K562 (cell line): ENCODE data around the gene ZMIZ1. TPM values are rescaled to one million over a fixed set of nuclear protein-coding genes. Genes with fewer than 3 reads are reported as not detected.

Experiments
- ATAC-seq: fragments of 200-7000 bp; cut with Tn5 transposase; 3 replicates; pipeline ENCODE4 v1.9.1; 2020; ENCODE audit warnings: moderate library complexity
- BruUV-seq: library from RNA; stranded (reverse); fragments of 400-500 nt; replicated peaks from 2 replicates; lab custom pipeline; 2021; lab: Mats Ljungman, UMichigan
- CTCF ChIA-PET: fragments of 300-600 bp; formaldehyde crosslinking; extraction: SDS; loops from one replicate; lab custom pipeline; 2021; ENCODE audit warnings: low intra/inter-chr PET ratio; lab: Yijun Ruan, JAX
- POLR2A ChIA-PET: fragments of 300-600, 350-650 bp; sonication (Branson Sonifier 250); formaldehyde crosslinking; extraction: SDS; loops from one replicate; lab custom pipeline; 2021; ENCODE audit warnings: antibody characterized with exemption, inconsistent platforms; lab: Yijun Ruan, JAX
- DNase-seq, 4 experiments: peaks; one replicate each; pipeline versions ENCODE4 v3.0.0 to v3.0.0-alpha.2; 2011 to 2018; ENCODE audit warnings: low spot score in 3 of 4, mixed read lengths in 3 of 4; ENCODE audit errors: extremely low read depth in 1 of 4
- FAIRE-seq: peaks from 2 replicates; lab custom pipeline; 2011; peaks lifted over from hg19 to GRCh38; lab: Jason Lieb, UNC
- H2AFZ ChIP-seq: 2 replicates; pipeline ENCODE4 v1.6.0; 2011; ENCODE audit warnings: low read depth, low read length, control low read depth, inconsistent platforms
- H3K27ac ChIP-seq: fragments of 200-600 bp; 3 replicates; pipeline ENCODE4 v1.8.0; 2011; ENCODE audit warnings: low read depth, mild to moderate bottlenecking, control low read depth, inconsistent platforms, low read length, moderate library complexity, mixed read lengths; ENCODE audit errors: extremely low read depth
- H3K27me3 ChIP-seq, 2 experiments: fragments of 300-600 bp in 1 of 2; 2 replicates in 1 of 2; 3 replicates in 1 of 2; pipeline versions ENCODE4 v1.6.0 to v1.8.0; 2011; ENCODE audit warnings: inconsistent platforms in 2 of 2, low read length in 2 of 2, mild to moderate bottlenecking in 1 of 2, mixed read lengths in 1 of 2, moderate library complexity in 1 of 2; ENCODE audit not compliant: control insufficient read depth in 2 of 2, insufficient read depth in 2 of 2
- H3K36me3 ChIP-seq: fragments of 300-600 bp; 3 replicates; pipeline ENCODE4 v1.8.0; 2011; ENCODE audit warnings: mild to moderate bottlenecking, low read length, inconsistent platforms; ENCODE audit not compliant: control insufficient read depth, insufficient read depth
- H3K4me1 ChIP-seq, 2 experiments: fragments of 200-600 bp in 1 of 2; replicated peaks in 1 of 2; 2 replicates in 1 of 2; 3 replicates in 1 of 2; pipeline versions ENCODE4 v1.5.1 to v1.8.0; 2011; ENCODE audit warnings: inconsistent platforms in 2 of 2, low read length in 2 of 2, mild to moderate bottlenecking in 1 of 2, mixed read lengths in 1 of 2, moderate library complexity in 1 of 2; ENCODE audit not compliant: control insufficient read depth in 2 of 2, insufficient read depth in 2 of 2
- H3K4me2 ChIP-seq: 2 replicates; pipeline ENCODE4 v1.6.1; 2011; ENCODE audit warnings: low read length, control low read depth, inconsistent platforms, mixed read lengths; ENCODE audit not compliant: insufficient read depth
- H3K4me3 ChIP-seq: fragments of 200-600 bp; sonication (generic), shearing (Covaris generic); 2 replicates; pipeline ENCODE4 v1.5.1; 2016; ENCODE audit warnings: control low read depth, inconsistent platforms
- H3K79me2 ChIP-seq: fragments of 200-600 bp; 3 replicates; pipeline ENCODE4 v1.8.0; 2011; ENCODE audit warnings: low read length, inconsistent platforms; ENCODE audit not compliant: control insufficient read depth, insufficient read depth
- H3K9ac ChIP-seq, 2 experiments: 2 replicates each; pipeline versions ENCODE4 v1.6.0 to v1.6.1; 2011; ENCODE audit warnings: low read depth in 2 of 2, low read length in 2 of 2, control low read depth in 1 of 2, inconsistent platforms in 1 of 2, mild to moderate bottlenecking in 1 of 2, mixed read lengths in 1 of 2; ENCODE audit not compliant: insufficient read depth in 1 of 2
- H3K9me1 ChIP-seq: one replicate; pipeline ENCODE4 v1.6.0; 2011; ENCODE audit warnings: inconsistent platforms, mild to moderate bottlenecking, low read length, moderate library complexity; ENCODE audit not compliant: control insufficient read depth, insufficient read depth
- H3K9me3 ChIP-seq: replicated peaks from 2 replicates; pipeline ENCODE4 v1.5.1; 2011; ENCODE audit warnings: low read depth, low read length, inconsistent platforms; ENCODE audit not compliant: control insufficient read depth, insufficient read depth
- H4K20me1 ChIP-seq: replicated peaks from 2 replicates; pipeline ENCODE4 v1.6.1; 2011; ENCODE audit warnings: low read length, inconsistent platforms, mixed read lengths; ENCODE audit not compliant: control insufficient read depth, insufficient read depth
- BDP1 ChIP-seq: IDR thresholded peaks from 3 replicates; pipeline ENCODE4 v1.6.1; 2011; ENCODE audit not compliant: insufficient read length, insufficient read depth
- CBX8 ChIP-seq: fragments of 200-600 bp; sonication (generic); IDR thresholded peaks from 2 replicates; pipeline ENCODE4 v1.6.1; 2012; ENCODE audit warnings: borderline replicate concordance, mixed run types, low read depth, mild to moderate bottlenecking, moderate library complexity, mixed read lengths, low read length, control low read depth, inconsistent platforms; ENCODE audit not compliant: poor library complexity, severe bottlenecking; ENCODE audit errors: extremely low read depth
- EP300 ChIP-seq: IDR thresholded peaks from 2 replicates; pipeline ENCODE4 v1.6.1; 2012; ENCODE audit warnings: low read length, improper control_type of control experiment
- KHSRP ChIP-seq: fragments of 450-650 bp; IDR thresholded peaks from 2 replicates; pipeline ENCODE4 v1.6.1; 2017
- KLF6 ChIP-seq: fragments of 250-450 bp; sonication (Bioruptor Pico); IDR thresholded peaks from 2 replicates; pipeline ENCODE4 v1.4.0; 2020; ENCODE audit warnings: mild to moderate bottlenecking, moderate library complexity, borderline replicate concordance
- NR2C2 ChIP-seq, 2 experiments: fragments of 200-800 bp in 1 of 2; sonication (Bioruptor generic) in 1 of 2; sonication (generic) in 1 of 2; formaldehyde crosslinking in 1 of 2; IDR thresholded peaks; 2 replicates each; pipeline versions ENCODE4 v1.6.1 to v1.8.0; 2016 to 2022; ENCODE audit warnings: mild to moderate bottlenecking in 1 of 2, missing compliant biosample characterization in 1 of 2, missing genetic modification characterization in 1 of 2, missing genetic modification reagents in 1 of 2
- SMC3 ChIP-seq: conservative IDR thresholded peaks from 2 replicates; pipeline ENCODE4 v1.6.1; 2011; ENCODE audit warnings: low read depth, low read length, improper control_type of control experiment; ENCODE audit not compliant: insufficient read depth
- SPI1 ChIP-seq: IDR thresholded peaks from 2 replicates; pipeline ENCODE4 v1.6.1; 2011; ENCODE audit warnings: low read depth, low read length, control low read depth, borderline replicate concordance
- TARDBP ChIP-seq: fragments of 450-650 bp; IDR thresholded peaks from 2 replicates; pipeline ENCODE4 v1.6.1; 2016
- TCF7L2 ChIP-seq: fragments of 150-350 bp; IDR thresholded peaks from 2 replicates; pipeline ENCODE4 v1.6.1; 2016; ENCODE audit warnings: low read depth, mild to moderate bottlenecking, low read length, moderate library complexity
- XRCC3 ChIP-seq: fragments of 450-650 bp; IDR thresholded peaks from 2 replicates; pipeline ENCODE4 v1.6.1; 2017; ENCODE audit warnings: mild to moderate bottlenecking, moderate library complexity
- ZNF174 ChIP-seq: fragments of 250-450 bp; sonication (Bioruptor Pico); IDR thresholded peaks from 2 replicates; pipeline ENCODE4 v1.4.0; 2020; ENCODE audit warnings: mild to moderate bottlenecking
- WGBS: fragments of 100-300 bp; shearing (Covaris generic); methylation state at CpG from one replicate; pipeline ENCODE4 v1.1.6; 2016; ENCODE audit warnings: low coverage, mixed read lengths; ENCODE audit not compliant: insufficient coverage; ENCODE audit errors: missing lambda C conversion rate; 5-methylcytosine and 5-hydroxymethylcytosine counted together
- in situ Hi-C: fragments of 300-500 bp; cut with MboI; formaldehyde crosslinking; loops from 4 replicates; pipeline ENCODE4 v1.15.0; 2018; ENCODE audit warnings: inconsistent platforms, mixed read lengths
- intact Hi-C: fragments of 100-400 bp; cut with micrococcal nuclease; formaldehyde crosslinking; loops from 2 replicates; pipeline ENCODE4 v1.14.2; 2022
- polyA plus RNA-seq, 8 experiments: library from polyadenylated mRNA; depleted of rRNA in 4 of 8; stranded (reverse) in 5 of 8; unstranded in 3 of 8; fragments of >200 nt; fragmentation: Nextera tagmentation in 2 of 8; fragmentation: Illumina TruSeq in 1 of 8; extraction: Ambion mirVana in 2 of 8; extraction: Trizol in 1 of 8; gene quantifications; 2 replicates each; pipeline versions ENCODE4 v1.2.1 to v1.2.3, GENCODE V29; 2011 to 2014; ENCODE audit warnings: inconsistent platforms in 1 of 8, missing spikeins in 1 of 8
- total RNA-seq, 7 experiments: library from RNA; depleted of rRNA in 6 of 7; stranded (reverse); fragments of >200 nt in 6 of 7; fragmentation: Illumina TruSeq in 2 of 7; extraction: Trizol in 2 of 7; gene quantifications; 2 replicates each; pipeline versions ENCODE4 v1.2.1 to v1.2.3, GENCODE V29; 2011 to 2021; ENCODE audit warnings: low replicate concordance in 1 of 7
- TF ChIP-seq, protein P1 (sequence below), 3 experiments: fragments of 200-800 bp in 1 of 3; fragments of 250-450 bp in 1 of 3; fragments of 450-650 bp in 1 of 3; sonication (Bioruptor Pico) in 1 of 3; sonication (Bioruptor generic) in 1 of 3; formaldehyde crosslinking in 1 of 3; IDR thresholded peaks; 2 replicates each; pipeline versions ENCODE4 v1.6.1 to v1.8.0; 2016 to 2022; ENCODE audit warnings: mild to moderate bottlenecking in 2 of 3, missing genetic modification characterization in 2 of 3, missing compliant biosample characterization in 1 of 3, moderate library complexity in 1 of 3
- TF ChIP-seq, protein P2 (sequence below): fragments of 250-450 bp; sonication (Bioruptor Pico); IDR thresholded peaks from 2 replicates; pipeline ENCODE4 v1.5.0; 2020; ENCODE audit warnings: mild to moderate bottlenecking

Gene ZMIZ1
- total and polyA plus RNA-seq, 9 of the 15 experiments (the other 6 are each of a cell fraction or from before 2014, with no cell fraction given) = 1.0 to 37.3 (median 4.3) TPM

DNA sequence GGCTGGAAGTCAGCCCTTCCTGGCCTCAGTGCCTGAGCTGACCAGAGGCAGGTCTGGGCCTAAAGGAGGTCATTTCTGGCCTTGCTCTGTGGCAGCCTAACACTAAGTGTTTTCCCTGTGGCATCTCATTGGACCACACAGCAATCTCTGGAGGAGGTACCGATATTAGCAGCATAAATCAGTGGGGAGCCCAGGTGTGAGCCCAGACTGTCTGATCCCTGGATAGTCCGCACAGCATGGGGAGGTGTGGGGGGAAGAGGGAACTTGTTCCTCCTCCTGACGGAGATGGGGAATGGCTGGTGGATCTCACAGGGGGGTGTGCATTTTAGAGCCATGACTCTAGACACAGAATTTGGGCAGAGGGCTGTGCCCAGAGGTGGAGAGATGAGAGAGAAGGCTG, 267.5 kb downstream of the ZMIZ1 start:
- FAIRE-seq (peak; percentile 56), ATAC-seq (no peak; the same call in 1 of the 3 replicates), DNase-seq (no peak)
- Histone ChIP-seq H3K36me3 (no peaks in the 10 kb centered on the region), H3K79me2 (no peaks in the 10 kb centered on the region), H3K4me2 (no peak overlapping the region), H3K4me3 (no peak overlapping the region), H3K27ac (no peak overlapping the region), H3K9me3 (no peaks in the 10 kb centered on the region), H3K4me1 (no peaks in the 10 kb centered on the region), H3K9ac (0 out of 4 replicates have a peak overlapping the region, but pooled peaks of 1 of the 2 experiments have one; percentile 69), H2AFZ (no peak overlapping the region), H3K9me1 (no peaks in the 10 kb centered on the region), H3K27me3 (peaks cover 0 to 25% of the 10 kb centered on the region in 2 experiments; a peak in 2 of 5 replicates), H4K20me1 (peaks cover 5% of the 10 kb centered on the region; the same call in 1 of the 2 replicates)
- TF ChIP-seq BDP1 (no peak), TARDBP (no peak), SMC3 (no peak), KLF6 (no peak), NR2C2 (CRISPR knock-in tag; IDR thresholded peaks at IDR 0.05) (no peak), NR2C2 (tag; IDR thresholded peaks at IDR 0.05) (no peak), SPI1 (no peak), XRCC3 (no peak), EP300 (no peak), CBX8 (no peak), TCF7L2 (no peak), ZNF174 (CRISPR knock-in tag) (no peak), KHSRP (no peak)
- TF ChIP-seq, protein P1, sequence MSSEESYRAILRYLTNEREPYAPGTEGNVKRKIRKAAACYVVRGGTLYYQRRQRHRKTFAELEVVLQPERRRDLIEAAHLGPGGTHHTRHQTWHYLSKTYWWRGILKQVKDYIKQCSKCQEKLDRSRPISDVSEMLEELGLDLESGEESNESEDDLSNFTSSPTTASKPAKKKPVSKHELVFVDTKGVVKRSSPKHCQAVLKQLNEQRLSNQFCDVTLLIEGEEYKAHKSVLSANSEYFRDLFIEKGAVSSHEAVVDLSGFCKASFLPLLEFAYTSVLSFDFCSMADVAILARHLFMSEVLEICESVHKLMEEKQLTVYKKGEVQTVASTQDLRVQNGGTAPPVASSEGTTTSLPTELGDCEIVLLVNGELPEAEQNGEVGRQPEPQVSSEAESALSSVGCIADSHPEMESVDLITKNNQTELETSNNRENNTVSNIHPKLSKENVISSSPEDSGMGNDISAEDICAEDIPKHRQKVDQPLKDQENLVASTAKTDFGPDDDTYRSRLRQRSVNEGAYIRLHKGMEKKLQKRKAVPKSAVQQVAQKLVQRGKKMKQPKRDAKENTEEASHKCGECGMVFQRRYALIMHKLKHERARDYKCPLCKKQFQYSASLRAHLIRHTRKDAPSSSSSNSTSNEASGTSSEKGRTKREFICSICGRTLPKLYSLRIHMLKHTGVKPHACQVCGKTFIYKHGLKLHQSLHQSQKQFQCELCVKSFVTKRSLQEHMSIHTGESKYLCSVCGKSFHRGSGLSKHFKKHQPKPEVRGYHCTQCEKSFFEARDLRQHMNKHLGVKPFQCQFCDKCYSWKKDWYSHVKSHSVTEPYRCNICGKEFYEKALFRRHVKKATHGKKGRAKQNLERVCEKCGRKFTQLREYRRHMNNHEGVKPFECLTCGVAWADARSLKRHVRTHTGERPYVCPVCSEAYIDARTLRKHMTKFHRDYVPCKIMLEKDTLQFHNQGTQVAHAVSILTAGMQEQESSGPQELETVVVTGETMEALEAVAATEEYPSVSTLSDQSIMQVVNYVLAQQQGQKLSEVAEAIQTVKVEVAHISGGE (CRISPR knock-in tag; IDR thresholded peaks at IDR 0.05) = no peak
- TF ChIP-seq, protein P2, sequence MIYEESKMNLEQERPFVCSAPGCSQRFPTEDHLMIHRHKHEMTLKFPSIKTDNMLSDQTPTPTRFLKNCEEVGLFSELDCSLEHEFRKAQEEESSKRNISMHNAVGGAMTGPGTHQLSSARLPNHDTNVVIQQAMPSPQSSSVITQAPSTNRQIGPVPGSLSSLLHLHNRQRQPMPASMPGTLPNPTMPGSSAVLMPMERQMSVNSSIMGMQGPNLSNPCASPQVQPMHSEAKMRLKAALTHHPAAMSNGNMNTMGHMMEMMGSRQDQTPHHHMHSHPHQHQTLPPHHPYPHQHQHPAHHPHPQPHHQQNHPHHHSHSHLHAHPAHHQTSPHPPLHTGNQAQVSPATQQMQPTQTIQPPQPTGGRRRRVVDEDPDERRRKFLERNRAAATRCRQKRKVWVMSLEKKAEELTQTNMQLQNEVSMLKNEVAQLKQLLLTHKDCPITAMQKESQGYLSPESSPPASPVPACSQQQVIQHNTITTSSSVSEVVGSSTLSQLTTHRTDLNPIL = no peak
- ChIA-PET CTCF (no interaction called here), POLR2A (interaction anchor here (0.6 to 1.4 kb wide), 4 partner anchors 9 to 79 kb away, joined by 3 to 6 read pairs (median 5); no protein-coding TSS in a partner anchor)
- BruUV-seq = no TSS peak
- in situ Hi-C loops = loop anchor here (5.0 kb wide), 1 partner anchor 49 kb away; no protein-coding TSS in a partner anchor
- intact Hi-C loops = no loop called here
- 49% methylated on average over 3 of the region's 3 CpGs for WGBS
